ENCODE results near the gene SGO2.

SGO2 gene

GRCh38 chr2:200584639-200585038 lies 58.6 kb downstream of the SGO2 start:
- no peak overlapping the region for H3K9ac ChIP-seq (ENCODE audit: low read length)
- no peaks in the 10 kb centered on the region for H3K9me3 ChIP-seq (ENCODE audit: control insufficient read depth, low read length)
- no peak overlapping the region for H3K4me3 ChIP-seq (ENCODE audit: low read length)
- no peaks in the 10 kb centered on the region for H3K27me3 ChIP-seq (replicated peaks; ENCODE audit: control insufficient read depth, insufficient read depth, low read length)
- peaks cover 30% of the 10 kb centered on the region for H3K4me1 ChIP-seq (ENCODE audit: control insufficient read depth, insufficient read depth, low read length)
- peaks cover 4% of the 10 kb centered on the region for H3K36me3 ChIP-seq (ENCODE audit: control insufficient read depth, insufficient read depth, low read length, severe bottlenecking)
- DNase-seq (ENCODE audit: low read depth) = no peak

- no peak for DNase-seq (ENCODE audit: low read depth)
- H3K27me3 ChIP-seq (replicated peaks; ENCODE audit: control insufficient read depth, insufficient read depth, low read length) = no peaks in the 10 kb centered on the region
Measured at GRCh38 chr2:200585340-200585729, 59.3 kb downstream of the SGO2 start.

GRCh38 chr2:200585730-200586643 lies 60.0 kb downstream of the SGO2 start, which contains the start of gene AOX1:
Gene AOX1 (plus strand): TSS chr2:200586014. CDS start chr2:200586109, 95 bp downstream.
- H3K9me3 ChIP-seq (ENCODE audit: control insufficient read depth, low read length) = no peaks in the 10 kb centered on the region
- H3K4me1 ChIP-seq (ENCODE audit: control insufficient read depth, insufficient read depth, low read length) = peaks cover 44% of the 10 kb centered on the region
- H3K27me3 ChIP-seq (replicated peaks; ENCODE audit: control insufficient read depth, insufficient read depth, low read length) = no peaks in the 10 kb centered on the region
- peak within 1 kb of the TSS; percentile 92 for H3K4me3 ChIP-seq (ENCODE audit: low read length)
- peaks cover 7% of the 10 kb centered on the region for H3K36me3 ChIP-seq (ENCODE audit: control insufficient read depth, insufficient read depth, low read length, severe bottlenecking)
- peak; percentile 62 for DNase-seq (ENCODE audit: low read depth)
- peak within 1 kb of the TSS; percentile 98 for H3K9ac ChIP-seq (ENCODE audit: low read length)

More at GRCh38 chr2:200585340-200585729, 59.3 kb downstream of the SGO2 start:
- Histone ChIP-seq H3K9ac (ENCODE audit: low read length) (peak overlapping the region; percentile 98), H3K4me1 (ENCODE audit: control insufficient read depth, insufficient read depth, low read length) (peaks cover 37% of the 10 kb centered on the region), H3K4me3 (ENCODE audit: low read length) (peak overlapping the region; percentile 92), H3K36me3 (ENCODE audit: control insufficient read depth, insufficient read depth, low read length, severe bottlenecking) (peaks cover 4% of the 10 kb centered on the region), H3K9me3 (ENCODE audit: control insufficient read depth, low read length) (no peaks in the 10 kb centered on the region)

- no peak for DNase-seq (ENCODE audit: low read depth)
- H3K4me3 ChIP-seq (ENCODE audit: low read length) = peak overlapping the region; percentile 92
- H3K9me3 ChIP-seq (ENCODE audit: control insufficient read depth, low read length) = no peaks in the 10 kb centered on the region
- peaks cover 50% of the 10 kb centered on the region for H3K4me1 ChIP-seq (ENCODE audit: control insufficient read depth, insufficient read depth, low read length)
- no peaks in the 10 kb centered on the region for H3K27me3 ChIP-seq (replicated peaks; ENCODE audit: control insufficient read depth, insufficient read depth, low read length)
- peak overlapping the region; percentile 98 for H3K9ac ChIP-seq (ENCODE audit: low read length)
- peaks cover 14% of the 10 kb centered on the region for H3K36me3 ChIP-seq (ENCODE audit: control insufficient read depth, insufficient read depth, low read length, severe bottlenecking)
Measured at GRCh38 chr2:200586644-200586975, 60.6 kb downstream of the SGO2 start.

- Histone ChIP-seq H3K9me3 (ENCODE audit: control insufficient read depth, low read length) (no peaks in the 10 kb centered on the region), H3K27me3 (replicated peaks; ENCODE audit: control insufficient read depth, insufficient read depth, low read length) (no peaks in the 10 kb centered on the region), H3K4me3 (ENCODE audit: low read length) (peak overlapping the region; percentile 92), H3K36me3 (ENCODE audit: control insufficient read depth, insufficient read depth, low read length, severe bottlenecking) (peaks cover 16% of the 10 kb centered on the region), H3K9ac (ENCODE audit: low read length) (peak overlapping the region; percentile 98), H3K4me1 (ENCODE audit: control insufficient read depth, insufficient read depth, low read length) (peaks cover 55% of the 10 kb centered on the region)
- DNase-seq (ENCODE audit: low read depth) = no peak
Measured at GRCh38 chr2:200587007-200587616, 61.1 kb downstream of the SGO2 start.

- peaks cover 19% of the 10 kb centered on the region for H3K36me3 ChIP-seq (ENCODE audit: control insufficient read depth, insufficient read depth, low read length, severe bottlenecking)
Measured at GRCh38 chr2:200588076-200588678, 62.2 kb downstream of the SGO2 start.

GRCh38 chr2:200590090-200590489 lies 64.1 kb downstream of the SGO2 start:
- no peaks in the 10 kb centered on the region for H3K27me3 ChIP-seq (replicated peaks; ENCODE audit: control insufficient read depth, insufficient read depth, low read length)
- peak overlapping the region; percentile 68 for H3K4me3 ChIP-seq (ENCODE audit: low read length)
- H3K4me1 ChIP-seq (ENCODE audit: control insufficient read depth, insufficient read depth, low read length) = peaks cover 61% of the 10 kb centered on the region
- no peaks in the 10 kb centered on the region for H3K9me3 ChIP-seq (ENCODE audit: control insufficient read depth, low read length)
- peak overlapping the region; percentile 98 for H3K9ac ChIP-seq (ENCODE audit: low read length)
- H3K36me3 ChIP-seq (ENCODE audit: control insufficient read depth, insufficient read depth, low read length, severe bottlenecking) = peaks cover 39% of the 10 kb centered on the region
- peak; percentile 42 for DNase-seq (ENCODE audit: low read depth)

More at GRCh38 chr2:200588076-200588678, 62.2 kb downstream of the SGO2 start:
- DNase-seq (ENCODE audit: low read depth) = no peak
- Histone ChIP-seq H3K9ac (ENCODE audit: low read length) (peak overlapping the region; percentile 98), H3K4me1 (ENCODE audit: control insufficient read depth, insufficient read depth, low read length) (peaks cover 61% of the 10 kb centered on the region), H3K9me3 (ENCODE audit: control insufficient read depth, low read length) (no peaks in the 10 kb centered on the region), H3K4me3 (ENCODE audit: low read length) (peak overlapping the region; percentile 92), H3K27me3 (replicated peaks; ENCODE audit: control insufficient read depth, insufficient read depth, low read length) (no peaks in the 10 kb centered on the region)

GRCh38 chr2:200591308-200591707 lies 65.3 kb downstream of the SGO2 start:
- peaks cover 61% of the 10 kb centered on the region for H3K4me1 ChIP-seq (ENCODE audit: control insufficient read depth, insufficient read depth, low read length)
- peak overlapping the region; percentile 4 for H3K4me3 ChIP-seq (ENCODE audit: low read length)
- no peak overlapping the region for H3K9ac ChIP-seq (ENCODE audit: low read length)
- no peak for DNase-seq (ENCODE audit: low read depth)
- no peaks in the 10 kb centered on the region for H3K9me3 ChIP-seq (ENCODE audit: control insufficient read depth, low read length)
- H3K27me3 ChIP-seq (replicated peaks; ENCODE audit: control insufficient read depth, insufficient read depth, low read length) = no peaks in the 10 kb centered on the region
- peaks cover 51% of the 10 kb centered on the region for H3K36me3 ChIP-seq (ENCODE audit: control insufficient read depth, insufficient read depth, low read length, severe bottlenecking)

GRCh38 chr2:200592406-200593075 lies 66.5 kb downstream of the SGO2 start:
- Histone ChIP-seq H3K9me3 (ENCODE audit: control insufficient read depth, low read length) (no peaks in the 10 kb centered on the region), H3K4me3 (ENCODE audit: low read length) (no peak overlapping the region), H3K36me3 (ENCODE audit: control insufficient read depth, insufficient read depth, low read length, severe bottlenecking) (peaks cover 63% of the 10 kb centered on the region), H3K4me1 (ENCODE audit: control insufficient read depth, insufficient read depth, low read length) (peaks cover 51% of the 10 kb centered on the region), H3K9ac (ENCODE audit: low read length) (no peak overlapping the region), H3K27me3 (replicated peaks; ENCODE audit: control insufficient read depth, insufficient read depth, low read length) (no peaks in the 10 kb centered on the region)
- DNase-seq (ENCODE audit: low read depth) = peak; percentile 49

- no peaks in the 10 kb centered on the region for H3K27me3 ChIP-seq (replicated peaks; ENCODE audit: control insufficient read depth, insufficient read depth, low read length)
- no peak overlapping the region for H3K9ac ChIP-seq (ENCODE audit: low read length)
- no peak overlapping the region for H3K4me3 ChIP-seq (ENCODE audit: low read length)
- no peak for DNase-seq (ENCODE audit: low read depth)
- peaks cover 76% of the 10 kb centered on the region for H3K36me3 ChIP-seq (ENCODE audit: control insufficient read depth, insufficient read depth, low read length, severe bottlenecking)
- no peaks in the 10 kb centered on the region for H3K9me3 ChIP-seq (ENCODE audit: control insufficient read depth, low read length)
- peaks cover 38% of the 10 kb centered on the region for H3K4me1 ChIP-seq (ENCODE audit: control insufficient read depth, insufficient read depth, low read length)
Measured at GRCh38 chr2:200593905-200594304, 67.9 kb downstream of the SGO2 start.

GRCh38 chr2:200595913-200596312 lies 69.9 kb downstream of the SGO2 start:
- no peak for DNase-seq (ENCODE audit: low read depth)
- Histone ChIP-seq H3K4me3 (ENCODE audit: low read length) (no peak overlapping the region), H3K27me3 (replicated peaks; ENCODE audit: control insufficient read depth, insufficient read depth, low read length) (no peaks in the 10 kb centered on the region), H3K36me3 (ENCODE audit: control insufficient read depth, insufficient read depth, low read length, severe bottlenecking) (peaks cover 90% of the 10 kb centered on the region), H3K9me3 (ENCODE audit: control insufficient read depth, low read length) (no peaks in the 10 kb centered on the region), H3K9ac (ENCODE audit: low read length) (no peak overlapping the region), H3K4me1 (ENCODE audit: control insufficient read depth, insufficient read depth, low read length) (peaks cover 20% of the 10 kb centered on the region)
